ENCODE data around the gene GALK2.

GRCh38 chr15:49163678-49164077 is 6.4 kb upstream of the GALK2 start:
- TF ChIP-seq TBP (IDR thresholded peaks at IDR 0.05; ENCODE audit: low read depth, low read length), result no peak
- no peak for TF ChIP-seq RFX5 (IDR thresholded peaks at IDR 0.05; ENCODE audit: borderline replicate concordance, low read depth, low read length)
- no peak for TF ChIP-seq SP1 (IDR thresholded peaks at IDR 0.05; ENCODE audit: low read depth, low read length)
- TF ChIP-seq CTCF (IDR thresholded peaks at IDR 0.05; ENCODE audit: control extremely low read depth in 1 of 3, insufficient read depth in 1 of 3, low read depth in 1 of 3, low read length in 3 of 3), result no peak
- no peak for TF ChIP-seq POLR2A (IDR thresholded peaks at IDR 0.05; ENCODE audit: control extremely low read depth in 1 of 2, low read depth in 2 of 2, low read length in 2 of 2)
- TF ChIP-seq EZH2 (IDR thresholded peaks at IDR 0.05; ENCODE audit: low read depth, low read length, severe bottlenecking), result no peak
- TF ChIP-seq FOSL1 (IDR thresholded peaks at IDR 0.05; ENCODE audit: insufficient read depth, low read depth, low read length), result no peak
- no peak for TF ChIP-seq KDM5A (IDR thresholded peaks at IDR 0.05; ENCODE audit: low read length)
- no peak for TF ChIP-seq JUND (IDR thresholded peaks at IDR 0.05; ENCODE audit: low read length)
- no peak for TF ChIP-seq TAF1 (IDR thresholded peaks at IDR 0.05; ENCODE audit: low read depth, low read length)

Measured in H1 (cell line).